CD4-positive, alpha-beta T cell treated with Interleukin-15 for 4 hours (primary cell): ENCODE measurements around the gene ZNF555.

Experiments
- DNase-seq: peaks from one replicate; pipeline ENCODE4 v3.0.0-alpha.2; 2020; ENCODE audit warnings: low spot score

ZNF555 gene

GRCh38 chr19:2827022-2827421 is 14.3 kb upstream of the ZNF555 start:
- DNase-seq: no peak

GRCh38 chr19:2827840-2828489 is 13.3 kb upstream of the ZNF555 start:
- DNase-seq: no peak

GRCh38 chr19:2834294-2834871 is 6.9 kb upstream of the ZNF555 start:
- DNase-seq: no peak

- DNase-seq: no peak
These were observed 3.8 kb upstream of the ZNF555 start for GRCh38 chr19:2837430-2837829.

GRCh38 chr19:2841855-2842574 is 740 bp downstream of the ZNF555 start:
- no peak for DNase-seq

GRCh38 chr19:2845107-2845506 is 3.8 kb downstream of the ZNF555 start:
- no peak for DNase-seq

GRCh38 chr19:2846180-2846894 is 5.1 kb downstream of the ZNF555 start:
- no peak for DNase-seq

GRCh38 chr19:2847507-2847906 is 6.2 kb downstream of the ZNF555 start:
- DNase-seq: no peak

- no peak for DNase-seq
These were observed 7.3 kb downstream of the ZNF555 start for GRCh38 chr19:2848616-2849015.

GRCh38 chr19:2850256-2850925 is 9.1 kb downstream of the ZNF555 start:
- peak; percentile 9 for DNase-seq

GRCh38 chr19:2852598-2852997 is 11.3 kb downstream of the ZNF555 start:
- DNase-seq: no peak

GRCh38 chr19:2853015-2853606 is 11.8 kb downstream of the ZNF555 start:
- no peak for DNase-seq

GRCh38 chr19:2854849-2855248 is 13.6 kb downstream of the ZNF555 start:
- DNase-seq: no peak

- DNase-seq: peak; percentile 24
These were observed 15.3 kb downstream of the ZNF555 start for GRCh38 chr19:2856457-2857050.

- DNase-seq: no peak
These were observed 17.6 kb downstream of the ZNF555 start for GRCh38 chr19:2858864-2859263.

GRCh38 chr19:2863816-2864215 is 22.5 kb downstream of the ZNF555 start:
- DNase-seq: no peak

- no peak for DNase-seq
These were observed 24.2 kb downstream of the ZNF555 start for GRCh38 chr19:2865334-2866100.

GRCh38 chr19:2866495-2867024 is 25.3 kb downstream of the ZNF555 start:
- DNase-seq: no peak

GRCh38 chr19:2867025-2867991 is 26.0 kb downstream of the ZNF555 start, which contains the start of gene ZNF556:
Gene ZNF556 (plus strand): TSS chr19:2867335. CDS start chr19:2867422, 87 bp downstream.
- DNase-seq: no peak
